Measurements from ENCODE around the gene BTNL2. TPM values are rescaled to one million over a fixed set of nuclear protein-coding genes. Genes with fewer than 3 reads are reported as not detected.
A peak's percentile ranks its signal among the peaks of the same experiment; 100 is the strongest.

The BTNL2 gene
- polyA plus RNA-seq, 1 donor (not counting 4 experiments of a cell fraction or from before 2014, with no cell fraction given), result not detected

DNA sequence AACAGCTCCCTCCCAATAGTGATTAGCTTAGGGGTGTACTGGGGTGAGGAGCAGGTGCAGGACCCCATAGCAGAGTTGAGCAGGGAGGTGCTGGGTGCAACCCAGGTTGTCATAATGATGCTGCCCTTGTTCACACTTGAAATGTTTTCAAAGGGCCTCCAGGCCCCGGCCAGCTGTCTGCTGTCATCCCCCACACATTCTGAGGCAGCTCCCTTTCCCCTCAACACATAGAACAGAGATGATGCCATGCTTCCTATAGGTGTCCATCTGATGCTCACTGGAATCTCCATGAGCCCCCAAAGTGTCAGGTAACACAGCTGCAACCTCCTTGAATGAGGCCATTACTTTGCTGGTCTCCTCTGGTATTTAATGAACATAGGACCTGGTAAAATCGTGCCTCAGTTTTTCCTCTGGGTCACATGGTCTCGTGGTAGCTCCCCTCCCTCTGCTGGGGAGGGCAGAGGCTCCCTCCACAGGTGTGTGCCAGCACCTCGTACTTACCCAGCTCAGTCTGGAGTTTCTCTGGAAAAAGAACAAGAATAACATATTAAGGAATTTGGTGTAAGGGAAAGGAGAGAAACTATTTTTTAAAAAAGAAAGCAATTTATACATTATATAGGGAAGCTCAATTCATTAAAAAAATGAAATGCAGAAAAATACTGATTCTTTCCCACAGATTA, 5.6 kb downstream of the BTNL2 start:
- Histone ChIP-seq H3K9ac (ENCODE audit: control insufficient read depth, extremely low read depth, insufficient read depth, low read length) (no peak overlapping the region), H3K27me3 (ENCODE audit: control insufficient read depth, extremely low read depth, insufficient read depth, low read length) (peaks cover 14% of the 10 kb centered on the region), H2AFZ (ENCODE audit: control insufficient read depth, low read length) (no peak overlapping the region), H3K9me1 (ENCODE audit: control insufficient read depth, extremely low read depth, insufficient read depth, low read length) (no peaks in the 10 kb centered on the region), H3K4me3 (ENCODE audit: control insufficient read depth in 2 of 3, extremely low read depth in 1 of 3, insufficient read depth in 2 of 3, low read depth in 1 of 3, low read length in 3 of 3) (no peak overlapping the region), H3K36me3 (ENCODE audit: control insufficient read depth in 2 of 2, extremely low read depth in 1 of 2, insufficient read depth in 2 of 2, low read length in 2 of 2) (no peaks in the 10 kb centered on the region), H3K4me1 (ENCODE audit: control insufficient read depth, extremely low read depth, insufficient read depth, low read length) (peaks cover 9% of the 10 kb centered on the region), H3K4me2 (ENCODE audit: control insufficient read depth, extremely low read depth, insufficient read depth, low read depth, low read length) (no peak overlapping the region), H3K27ac (ENCODE audit: control insufficient read depth, insufficient read depth, low read length) (no peak overlapping the region), H3K79me2 (ENCODE audit: control insufficient read depth, insufficient read depth, low read length) (no peaks in the 10 kb centered on the region), H4K20me1 (ENCODE audit: control insufficient read depth, extremely low read depth, insufficient read depth, low read length) (no peaks in the 10 kb centered on the region), H3K9me3 (ENCODE audit: control insufficient read depth, low read depth, low read length) (no peaks in the 10 kb centered on the region)
- DNase-seq (ENCODE audit: low read depth, low spot score) (no peak), FAIRE-seq (no peak)
- TF ChIP-seq, protein P1, sequence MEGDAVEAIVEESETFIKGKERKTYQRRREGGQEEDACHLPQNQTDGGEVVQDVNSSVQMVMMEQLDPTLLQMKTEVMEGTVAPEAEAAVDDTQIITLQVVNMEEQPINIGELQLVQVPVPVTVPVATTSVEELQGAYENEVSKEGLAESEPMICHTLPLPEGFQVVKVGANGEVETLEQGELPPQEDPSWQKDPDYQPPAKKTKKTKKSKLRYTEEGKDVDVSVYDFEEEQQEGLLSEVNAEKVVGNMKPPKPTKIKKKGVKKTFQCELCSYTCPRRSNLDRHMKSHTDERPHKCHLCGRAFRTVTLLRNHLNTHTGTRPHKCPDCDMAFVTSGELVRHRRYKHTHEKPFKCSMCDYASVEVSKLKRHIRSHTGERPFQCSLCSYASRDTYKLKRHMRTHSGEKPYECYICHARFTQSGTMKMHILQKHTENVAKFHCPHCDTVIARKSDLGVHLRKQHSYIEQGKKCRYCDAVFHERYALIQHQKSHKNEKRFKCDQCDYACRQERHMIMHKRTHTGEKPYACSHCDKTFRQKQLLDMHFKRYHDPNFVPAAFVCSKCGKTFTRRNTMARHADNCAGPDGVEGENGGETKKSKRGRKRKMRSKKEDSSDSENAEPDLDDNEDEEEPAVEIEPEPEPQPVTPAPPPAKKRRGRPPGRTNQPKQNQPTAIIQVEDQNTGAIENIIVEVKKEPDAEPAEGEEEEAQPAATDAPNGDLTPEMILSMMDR (optimal IDR thresholded peaks at IDR 0.05 in 1 of 3, IDR thresholded peaks at IDR 0.05 in 1 of 3, conservative IDR thresholded peaks at IDR 0.05 in 1 of 3; ENCODE audit: extremely low read depth in 1 of 3, insufficient read depth in 2 of 3, low read length in 3 of 3), result no peak
- no peak for TF ChIP-seq EZH2 (IDR thresholded peaks at IDR 0.05; ENCODE audit: low read length)
- dilution Hi-C loops (cut with MboI; ENCODE audit: extremely low pct_ligation_motif_present, low sequenced_read_pairs), result no loop called here

DNA sequence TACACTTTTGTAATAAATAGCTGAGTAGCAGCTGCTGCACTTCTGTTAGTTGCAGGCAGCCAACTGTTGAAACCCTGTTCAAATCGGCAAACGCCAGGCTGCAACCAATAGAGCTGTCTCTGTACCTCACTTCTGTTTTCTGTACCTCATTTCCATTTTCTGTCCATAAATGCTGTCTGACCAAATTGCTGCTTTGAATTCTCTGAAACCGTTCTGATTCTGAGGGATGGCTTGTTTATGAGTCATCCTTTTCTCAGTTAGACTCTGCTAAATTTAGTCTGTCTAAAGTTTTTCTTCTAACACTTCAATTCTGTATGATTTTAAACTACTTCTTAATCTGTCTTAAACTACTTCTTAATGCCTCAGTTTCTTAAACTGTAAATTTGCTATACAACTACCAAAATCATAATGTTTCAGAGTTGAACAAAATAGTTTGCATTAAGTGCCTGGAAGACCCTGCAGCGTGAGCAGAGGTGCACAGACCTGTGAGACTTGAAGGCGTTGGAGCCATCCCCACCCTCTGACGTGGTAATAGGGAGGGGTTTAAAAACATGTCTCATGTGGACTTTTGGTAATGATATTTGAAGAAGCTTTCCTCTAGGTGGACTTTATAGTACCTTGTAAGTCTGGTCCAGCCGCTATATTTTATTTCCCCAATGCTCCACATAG, 9.6 kb downstream of the BTNL2 start:
- Histone ChIP-seq H3K9me3 (ENCODE audit: control insufficient read depth, low read depth, low read length) (no peaks in the 10 kb centered on the region), H3K4me1 (ENCODE audit: control insufficient read depth, extremely low read depth, insufficient read depth, low read length) (peaks cover 32% of the 10 kb centered on the region), H3K9ac (ENCODE audit: control insufficient read depth, extremely low read depth, insufficient read depth, low read length) (no peak overlapping the region), H3K4me3 (ENCODE audit: control insufficient read depth in 2 of 3, extremely low read depth in 1 of 3, insufficient read depth in 2 of 3, low read depth in 1 of 3, low read length in 3 of 3) (no peak overlapping the region), H3K27me3 (ENCODE audit: control insufficient read depth, extremely low read depth, insufficient read depth, low read length) (no peaks in the 10 kb centered on the region), H4K20me1 (ENCODE audit: control insufficient read depth, extremely low read depth, insufficient read depth, low read length) (no peaks in the 10 kb centered on the region), H3K36me3 (ENCODE audit: control insufficient read depth in 2 of 2, extremely low read depth in 1 of 2, insufficient read depth in 2 of 2, low read length in 2 of 2) (no peaks in the 10 kb centered on the region), H2AFZ (ENCODE audit: control insufficient read depth, low read length) (no peak overlapping the region), H3K9me1 (ENCODE audit: control insufficient read depth, extremely low read depth, insufficient read depth, low read length) (no peaks in the 10 kb centered on the region), H3K4me2 (ENCODE audit: control insufficient read depth, extremely low read depth, insufficient read depth, low read depth, low read length) (no peak overlapping the region), H3K27ac (ENCODE audit: control insufficient read depth, insufficient read depth, low read length) (no peak overlapping the region), H3K79me2 (ENCODE audit: control insufficient read depth, insufficient read depth, low read length) (no peaks in the 10 kb centered on the region)
- FAIRE-seq (peak; percentile 20), DNase-seq (ENCODE audit: low read depth, low spot score) (no peak)
- dilution Hi-C loops (cut with MboI; ENCODE audit: extremely low pct_ligation_motif_present, low sequenced_read_pairs), result no loop called here
- TF ChIP-seq EZH2 (IDR thresholded peaks at IDR 0.05; ENCODE audit: low read length), result no peak
- TF ChIP-seq, protein P1 (optimal IDR thresholded peaks at IDR 0.05 in 1 of 3, IDR thresholded peaks at IDR 0.05 in 1 of 3, conservative IDR thresholded peaks at IDR 0.05 in 1 of 3; ENCODE audit: extremely low read depth in 1 of 3, insufficient read depth in 2 of 3, low read length in 3 of 3), result no peak

Data from keratinocyte (primary cell).